Measurements from ENCODE around the gene CHURC1.

DNA sequence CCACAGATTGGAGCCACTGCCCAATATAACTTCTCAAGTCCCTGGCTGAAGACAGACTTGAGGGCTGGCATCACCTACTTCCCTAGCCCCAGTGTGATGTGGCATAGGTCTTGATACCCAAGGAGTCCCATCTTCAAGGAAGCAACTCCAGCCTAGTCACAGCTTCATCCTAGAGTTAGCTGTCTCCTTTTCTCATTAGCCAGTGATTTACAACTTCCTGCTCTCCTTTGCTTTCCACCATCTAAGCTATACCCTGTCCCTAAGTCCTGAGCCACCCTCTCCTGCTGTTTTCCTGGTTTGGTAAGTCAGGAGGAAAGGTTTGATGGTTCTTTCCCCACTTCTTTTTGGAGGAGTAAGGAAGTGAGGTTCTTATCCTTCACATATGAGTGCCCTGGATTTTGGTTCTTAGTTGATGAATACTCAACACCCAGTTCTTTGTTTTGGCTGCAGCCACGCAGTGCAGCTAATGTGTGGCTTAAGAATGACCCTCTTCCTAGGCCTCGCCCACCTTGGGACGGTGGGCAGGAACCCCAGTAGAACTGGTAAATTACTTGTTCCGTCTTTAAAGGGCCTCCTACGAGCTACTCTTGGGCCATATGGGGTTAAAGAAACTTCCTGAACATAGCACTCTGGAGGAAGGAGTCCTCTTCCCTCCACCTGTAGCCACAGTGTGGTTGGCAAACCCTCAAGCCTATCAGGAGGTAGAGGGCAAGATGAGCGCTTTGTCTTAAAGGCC, 32.2 kb downstream of the CHURC1 start:
- TF ChIP-seq, protein P1, sequence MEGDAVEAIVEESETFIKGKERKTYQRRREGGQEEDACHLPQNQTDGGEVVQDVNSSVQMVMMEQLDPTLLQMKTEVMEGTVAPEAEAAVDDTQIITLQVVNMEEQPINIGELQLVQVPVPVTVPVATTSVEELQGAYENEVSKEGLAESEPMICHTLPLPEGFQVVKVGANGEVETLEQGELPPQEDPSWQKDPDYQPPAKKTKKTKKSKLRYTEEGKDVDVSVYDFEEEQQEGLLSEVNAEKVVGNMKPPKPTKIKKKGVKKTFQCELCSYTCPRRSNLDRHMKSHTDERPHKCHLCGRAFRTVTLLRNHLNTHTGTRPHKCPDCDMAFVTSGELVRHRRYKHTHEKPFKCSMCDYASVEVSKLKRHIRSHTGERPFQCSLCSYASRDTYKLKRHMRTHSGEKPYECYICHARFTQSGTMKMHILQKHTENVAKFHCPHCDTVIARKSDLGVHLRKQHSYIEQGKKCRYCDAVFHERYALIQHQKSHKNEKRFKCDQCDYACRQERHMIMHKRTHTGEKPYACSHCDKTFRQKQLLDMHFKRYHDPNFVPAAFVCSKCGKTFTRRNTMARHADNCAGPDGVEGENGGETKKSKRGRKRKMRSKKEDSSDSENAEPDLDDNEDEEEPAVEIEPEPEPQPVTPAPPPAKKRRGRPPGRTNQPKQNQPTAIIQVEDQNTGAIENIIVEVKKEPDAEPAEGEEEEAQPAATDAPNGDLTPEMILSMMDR (IDR thresholded peaks at IDR 0.05) = no peak
- no peak for TF ChIP-seq POLR2A (IDR thresholded peaks at IDR 0.05)
